Suprapubic skin (tissue), 4 donors: ENCODE data around the gene TRPM2.

ENCODE experiments used
- CTCF ChIP-seq, 2 donors: fragments of 200-600 bp in 1 of 2; fragments of 450-650 bp in 1 of 2; sonication (generic) in 1 of 2; IDR thresholded peaks; one replicate each; pipeline ENCODE4 v1.5.1; 2016 to 2019; ENCODE audit warnings: antibody characterized with exemption in 2 of 2, mild to moderate bottlenecking in 1 of 2, moderate library complexity in 1 of 2
- EP300 ChIP-seq: sonication (generic); formaldehyde crosslinking; IDR thresholded peaks from one replicate; pipeline ENCODE4 v1.6.1; 2017; ENCODE audit warnings: antibody characterized with exemption
- POLR2A ChIP-seq, 2 donors: fragments of 450-650 bp; IDR thresholded peaks; one replicate each; pipeline ENCODE4 v1.6.1; 2017; ENCODE audit warnings: antibody characterized with exemption in 2 of 2, mild to moderate bottlenecking in 2 of 2, moderate library complexity in 2 of 2
- POLR2AphosphoS5 ChIP-seq, 3 donors: sonication (generic); formaldehyde crosslinking; IDR thresholded peaks; one replicate each; pipeline ENCODE4 v1.6.1; 2017; ENCODE audit warnings: antibody characterized with exemption in 3 of 3

DNA sequence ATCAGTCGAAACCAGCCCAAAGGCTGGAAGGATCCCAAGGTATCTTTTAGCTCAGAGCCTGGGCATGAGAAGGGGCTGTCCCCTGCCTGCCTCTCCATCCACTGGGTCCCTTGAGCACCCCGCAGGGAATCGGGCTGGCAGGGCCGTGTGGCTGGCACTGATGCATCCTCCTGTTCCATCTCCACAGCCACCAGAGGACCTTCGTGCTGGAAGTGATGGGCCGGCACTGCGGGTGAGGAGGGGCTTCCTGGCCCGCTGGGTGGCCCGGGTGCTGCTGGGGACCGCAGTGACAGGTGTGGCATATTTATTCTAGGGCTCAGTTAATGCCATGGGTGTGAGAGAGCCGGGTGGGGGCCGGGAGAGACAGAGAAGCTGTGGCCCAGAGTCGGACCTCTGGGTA, 40.0 kb upstream of the TRPM2 start:
- TF ChIP-seq POLR2A (IDR thresholded peaks at IDR 0.05) (no peak), CTCF (IDR thresholded peaks at IDR 0.05) (no peak), EP300 (no peak), POLR2AphosphoS5 (IDR thresholded peaks at IDR 0.05) (no peak)
